GM12872 (cell line): Measurements from ENCODE around the gene ANKLE1.

Experiments used
- CTCF ChIP-seq: IDR thresholded peaks from 3 replicates; pipeline ENCODE4 v1.5.1; 2011; ENCODE audit warnings: low read depth, mild to moderate bottlenecking, low read length, moderate library complexity; ENCODE audit not compliant: insufficient read depth

ANKLE1 gene

GRCh38 chr19:17330262-17331044, 48.8 kb downstream of the ANKLE1 start:
- TF ChIP-seq CTCF: no peak

- no peak for TF ChIP-seq CTCF
Observed at GRCh38 chr19:17331045-17331558, 49.4 kb downstream of the ANKLE1 start.

- no peak for TF ChIP-seq CTCF
Observed at GRCh38 chr19:17332360-17332676, 50.6 kb downstream of the ANKLE1 start.

GRCh38 chr19:17332677-17333581, 51.2 kb downstream of the ANKLE1 start:
- no peak for TF ChIP-seq CTCF

- no peak for TF ChIP-seq CTCF
Observed at GRCh38 chr19:17333611-17334413, 52.1 kb downstream of the ANKLE1 start.

- no peak for TF ChIP-seq CTCF
Observed at GRCh38 chr19:17334414-17335409, 53.0 kb downstream of the ANKLE1 start, which contains the start of gene ANO8. ANO8 (minus strand) TSS chr19:17334855; CDS start chr19:17334670, 185 bp downstream.
